Fibroblast of mammary gland (primary cell): ENCODE results near the gene CST3.
A peak's percentile ranks its signal among the peaks of the same experiment; 100 is the strongest.
"Not testable (repeated sequence)": the region's sequence is repeated elsewhere in the genome, so short reads cannot be mapped to it uniquely, and the experiment has no call there.

Experiments used
- DNase-seq: peaks from one replicate; pipeline ENCODE4 v3.0.0-alpha.2; 2010; ENCODE audit warnings: low read depth
- H3K4me3 ChIP-seq: 2 replicates; pipeline ENCODE4 v1.5.1; 2011; ENCODE audit warnings: low read depth, mild to moderate bottlenecking, low read length, moderate library complexity; ENCODE audit not compliant: control insufficient read depth
- CTCF ChIP-seq: conservative IDR thresholded peaks from 2 replicates; pipeline ENCODE4 v1.5.1; 2011; ENCODE audit warnings: low read depth, low read length, inconsistent platforms; ENCODE audit not compliant: control insufficient read depth, insufficient read depth

CST3 gene

GRCh38 chr20:23669327-23669726 is 31.6 kb upstream of the CST3 start:
- no peak for DNase-seq
- H3K4me3 ChIP-seq: no peak overlapping the region
- no peak for TF ChIP-seq CTCF

- DNase-seq: peak; percentile 56
- TF ChIP-seq CTCF: peak; percentile 88
- H3K4me3 ChIP-seq: no peak overlapping the region
These were observed 30.8 kb upstream of the CST3 start for GRCh38 chr20:23668477-23668951.

- no peak for TF ChIP-seq CTCF
- no peak for DNase-seq
- no peak overlapping the region for H3K4me3 ChIP-seq
These were observed 29.9 kb upstream of the CST3 start for GRCh38 chr20:23667666-23668065.

GRCh38 chr20:23666698-23667097 is 28.9 kb upstream of the CST3 start:
- H3K4me3 ChIP-seq: no peak overlapping the region
- TF ChIP-seq CTCF: no peak
- DNase-seq: no peak

- peak; percentile 28 for DNase-seq
- TF ChIP-seq CTCF: peak; percentile 38
- H3K4me3 ChIP-seq: no peak overlapping the region
These were observed 28.4 kb upstream of the CST3 start for GRCh38 chr20:23666189-23666588.

- TF ChIP-seq CTCF: no peak
- no peak overlapping the region for H3K4me3 ChIP-seq
- no peak for DNase-seq
These were observed 27.2 kb upstream of the CST3 start for GRCh38 chr20:23664954-23665353.

- DNase-seq, H3K4me3 ChIP-seq: not testable (repeated sequence)
These were observed 26.3 kb upstream of the CST3 start for GRCh38 chr20:23664046-23664445.

GRCh38 chr20:23663180-23663579 is 25.4 kb upstream of the CST3 start:
- TF ChIP-seq CTCF: no peak
- peak; percentile 16 for DNase-seq
- no peak overlapping the region for H3K4me3 ChIP-seq
